Heart right ventricle (tissue), 16 donors: ENCODE data around the gene TXNRD2. TPM values are rescaled to one million over a fixed set of nuclear protein-coding genes. Genes with fewer than 3 reads are reported as not detected.

Experiments
- ATAC-seq, 8 donors: fragments of 200-7000 bp; cut with Tn5 transposase; one replicate each; pipeline ENCODE4 v1.9.1; 2020; ENCODE audit warnings: mild to moderate bottlenecking in 8 of 8, moderate library complexity in 8 of 8, moderate number of reproducible peaks in 1 of 8
- DNase-seq, 2 donors: peaks; one replicate each; pipeline ENCODE4 v3.0.0-alpha.2; 2020
- H3K27ac ChIP-seq, 10 donors: fragments of 200-600 bp; sonication (generic) in 2 of 10; one replicate each; pipeline versions ENCODE4 v1.5.0 to v1.8.0; 2020 to 2022; ENCODE audit warnings: mild to moderate bottlenecking in 3 of 10
- H3K27me3 ChIP-seq, 7 donors: fragments of 200-600 bp; one replicate each; pipeline ENCODE4 v1.8.0; 2021 to 2022; ENCODE audit warnings: mild to moderate bottlenecking in 2 of 7
- H3K36me3 ChIP-seq, 9 donors: fragments of 200-600 bp; sonication (generic) in 1 of 9; one replicate each; pipeline versions ENCODE4 v1.5.0 to v1.8.0; 2020 to 2022; ENCODE audit warnings: mild to moderate bottlenecking in 2 of 9
- H3K4me1 ChIP-seq, 9 donors: fragments of 200-600 bp; sonication (generic) in 1 of 9; one replicate each; pipeline versions ENCODE4 v1.5.0 to v1.8.0; 2020 to 2022; ENCODE audit warnings: mild to moderate bottlenecking in 4 of 9
- H3K4me3 ChIP-seq, 10 donors: fragments of 200-600 bp; sonication (generic) in 2 of 10; one replicate each; pipeline versions ENCODE4 v1.5.0 to v1.8.0; 2020 to 2022; ENCODE audit warnings: mild to moderate bottlenecking in 7 of 10, moderate library complexity in 2 of 10
- H3K9me3 ChIP-seq, 11 donors: fragments of 200-600 bp in 10 of 11; sonication (generic) in 2 of 11; one replicate each; pipeline versions ENCODE4 v1.5.0 to v1.8.0; 2013 to 2022; ENCODE audit warnings: mild to moderate bottlenecking in 2 of 11, control low read depth in 1 of 11, moderate library complexity in 1 of 11
- CTCF ChIP-seq, 9 donors: fragments of 200-600 bp; sonication (generic) in 2 of 9; IDR thresholded peaks; one replicate each; pipeline versions ENCODE4 v1.5.0 to v1.8.0; 2021 to 2022; ENCODE audit warnings: antibody characterized with exemption in 9 of 9, mild to moderate bottlenecking in 5 of 9, moderate library complexity in 1 of 9
- WGBS, 2 donors: extraction: QIAGEN DNeasy Blood & Tissue Kit; methylation state at CpG; one replicate each; pipeline ENCODE4 v1.1.7; 2013; ENCODE audit warnings: inconsistent platforms in 1 of 2; 5-methylcytosine and 5-hydroxymethylcytosine counted together
- intact Hi-C, 10 donors: fragments of 100-400 bp; cut with DNase I; formaldehyde crosslinking; loops; one replicate each; pipeline versions ENCODE4 v1.11.1 to v1.14.2; 2022
- polyA plus RNA-seq, 2 donors: library from polyadenylated mRNA; stranded (reverse); fragments of 200-250 nt; gene quantifications; one replicate each; pipeline ENCODE4 v1.2.3, GENCODE V29; 2013
- total RNA-seq, 10 donors: library from RNA; stranded (reverse); fragmentation: NEBNext Ultra II Directional in 3 of 10; extraction: Animal tissue kit (Norgen Biotek cat#: 25700) in 3 of 10; gene quantifications; one replicate each; pipeline versions ENCODE4 v1.2.1 to v1.2.4, GENCODE V29; 2021 to 2023
- donor health status: Arrhythmogenic right ventricular cardiomyopathy.
- donor health status: ischemic (EF 13 %, LVEDD 7.1; RV severe dilation, severe dysfunction).
- donor health status: healthy with polysubstance abuse.
- donor health status: DM: no; HTN: yes; CAD: no.
- donor health status: DM: no; HTN: no; CAD: no.
- donor health status: ischemic (EF 25% LVEDD 6.9; RV normal size, moderate dysfunction).
- donor health status: ischemic (EF 25% LVEDD 5.7; RV mildly dilated, moderate dysfunction).
- donor health status: healthy.
- donor health status: DM: yes; HTN: yes; CAD: no.
- donor health status: Ischemic cardiomyopathy.
- donor health status: ischemic (EF 35%, LVEDD 5.7; RV mildly dilated, moderate dysfunction).
- donor health status: nonischemic (EF 11% LVEDD 7.7; RV severe dilation, severe dysfunction).
- donor health status: DM: yes; HTN: yes; CAD: no.
- donor health status: PGD.
- donor health status: ischemic (EF 29% LVEDD 5.4; RV normal size, mild dysfunction).
- donor health status: nonischemic (EF 23%, LVEDD 6.1; RV moderate dilation, normal function).

Gene TXNRD2
- total and polyA plus RNA-seq, 12 donors = 25.8 to 103 (median 35.0) TPM

GRCh38 chr22:19876314-19876940, 65.2 kb downstream of the TXNRD2 start:
- H3K36me3 ChIP-seq = peaks cover 0 to 19% (median 0%) of the 10 kb centered on the region in 9 donors
- TF ChIP-seq CTCF (IDR thresholded peaks at IDR 0.05) = no peak
- 82 to 85% methylated on average over 21 of the region's 21 CpGs for WGBS, 2 donors
- peaks cover 2 to 24% (median 10%) of the 10 kb centered on the region in 9 donors for H3K4me1 ChIP-seq
- H3K27me3 ChIP-seq = no peaks in the 10 kb centered on the region
- H3K27ac ChIP-seq = no peak overlapping the region
- ATAC-seq (no peak), DNase-seq (no peak)
- no peak overlapping the region for H3K4me3 ChIP-seq
- intact Hi-C loops = no loop called here
- no peaks in the 10 kb centered on the region for H3K9me3 ChIP-seq

- no peak for TF ChIP-seq CTCF (IDR thresholded peaks at IDR 0.05)
- Histone ChIP-seq H3K4me3 (no peak overlapping the region), H3K36me3 (peaks cover 0 to 19% (median 0%) of the 10 kb centered on the region in 9 donors), H3K27ac (no peak overlapping the region), H3K27me3 (no peaks in the 10 kb centered on the region), H3K4me1 (peaks cover 2 to 19% (median 10%) of the 10 kb centered on the region in 9 donors), H3K9me3 (no peaks in the 10 kb centered on the region)
- no peak for DNase-seq
- intact Hi-C loops = no loop called here
- WGBS, 2 donors = 78 to 79% methylated on average over 23 of the region's 23 CpGs
- peak in 3 of 8 donors; percentile 7 to 27 (median 21) for ATAC-seq
Measured at GRCh38 chr22:19875531-19876313, 65.9 kb downstream of the TXNRD2 start.

- Histone ChIP-seq H3K4me1 (peaks cover 2 to 15% (median 10%) of the 10 kb centered on the region in 9 donors), H3K27ac (peak overlapping the region in 2 of 10 donors; percentile 7 to 34), H3K36me3 (peaks cover 0 to 19% (median 0%) of the 10 kb centered on the region in 9 donors), H3K27me3 (no peaks in the 10 kb centered on the region), H3K9me3 (no peaks in the 10 kb centered on the region), H3K4me3 (no peak overlapping the region)
- ATAC-seq (no peak), DNase-seq (no peak)
- 82 to 88% methylated on average over 12 of the region's 12 CpGs for WGBS, 2 donors
- TF ChIP-seq CTCF (IDR thresholded peaks at IDR 0.05) = no peak
- intact Hi-C loops = no loop called here
Measured at GRCh38 chr22:19875061-19875530, 66.5 kb downstream of the TXNRD2 start.

- WGBS, 2 donors = 38 to 53% methylated on average over 27 of the region's 27 CpGs
- Histone ChIP-seq H3K4me1 (peaks cover 2 to 15% (median 10%) of the 10 kb centered on the region in 9 donors), H3K36me3 (peaks cover 0 to 15% (median 0%) of the 10 kb centered on the region in 9 donors), H3K27ac (peak overlapping the region in 2 of 10 donors; percentile 7 to 34), H3K27me3 (no peaks in the 10 kb centered on the region), H3K4me3 (no peak overlapping the region), H3K9me3 (no peaks in the 10 kb centered on the region)
- no peak for TF ChIP-seq CTCF (IDR thresholded peaks at IDR 0.05)
- DNase-seq = peak in 1 of 2 donors; percentile 30
- intact Hi-C loops = loop anchor here in 1 of 10 donors (5.0 kb wide), 1 partner anchor 42 kb away; no protein-coding TSS in a partner anchor
- peak in 7 of 8 donors; percentile 11 to 63 (median 47) for ATAC-seq
Measured at GRCh38 chr22:19874307-19875060, 67.1 kb downstream of the TXNRD2 start.
